ENCODE results near the gene GNAO1.

The GNAO1 gene

GRCh38 chr16:56282451-56282850 lies 91.2 kb downstream of the GNAO1 start:
- TF ChIP-seq, protein P1, sequence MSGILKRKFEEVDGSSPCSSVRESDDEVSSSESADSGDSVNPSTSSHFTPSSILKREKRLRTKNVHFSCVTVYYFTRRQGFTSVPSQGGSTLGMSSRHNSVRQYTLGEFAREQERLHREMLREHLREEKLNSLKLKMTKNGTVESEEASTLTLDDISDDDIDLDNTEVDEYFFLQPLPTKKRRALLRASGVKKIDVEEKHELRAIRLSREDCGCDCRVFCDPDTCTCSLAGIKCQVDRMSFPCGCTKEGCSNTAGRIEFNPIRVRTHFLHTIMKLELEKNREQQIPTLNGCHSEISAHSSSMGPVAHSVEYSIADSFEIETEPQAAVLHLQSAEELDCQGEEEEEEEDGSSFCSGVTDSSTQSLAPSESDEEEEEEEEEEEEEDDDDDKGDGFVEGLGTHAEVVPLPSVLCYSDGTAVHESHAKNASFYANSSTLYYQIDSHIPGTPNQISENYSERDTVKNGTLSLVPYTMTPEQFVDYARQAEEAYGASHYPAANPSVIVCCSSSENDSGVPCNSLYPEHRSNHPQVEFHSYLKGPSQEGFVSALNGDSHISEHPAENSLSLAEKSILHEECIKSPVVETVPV (CRISPR knock-in tag; IDR thresholded peaks at IDR 0.05), result no peak
- TF ChIP-seq BACH2 (CRISPR knock-in tag; IDR thresholded peaks at IDR 0.05; ENCODE audit: borderline replicate concordance), result no peak
- no peak for TF ChIP-seq ESRRG (CRISPR knock-in tag; IDR thresholded peaks at IDR 0.05)
- TF ChIP-seq RARB (CRISPR knock-in tag; IDR thresholded peaks at IDR 0.05), result no peak
- TF ChIP-seq OSR1 (CRISPR knock-in tag; IDR thresholded peaks at IDR 0.05), result no peak
- no peak for TF ChIP-seq TOX (CRISPR knock-in tag; IDR thresholded peaks at IDR 0.05; ENCODE audit: borderline replicate concordance)
- TF ChIP-seq ZFP3 (CRISPR knock-in tag; IDR thresholded peaks at IDR 0.05), result no peak
- no peak for TF ChIP-seq ZFP30 (CRISPR knock-in tag; IDR thresholded peaks at IDR 0.05)
- TF ChIP-seq GLIS3 (CRISPR knock-in tag; IDR thresholded peaks at IDR 0.05), result no peak
- no peak for TF ChIP-seq ZC3H10 (CRISPR knock-in tag; IDR thresholded peaks at IDR 0.05)
- TF ChIP-seq, protein P2, sequence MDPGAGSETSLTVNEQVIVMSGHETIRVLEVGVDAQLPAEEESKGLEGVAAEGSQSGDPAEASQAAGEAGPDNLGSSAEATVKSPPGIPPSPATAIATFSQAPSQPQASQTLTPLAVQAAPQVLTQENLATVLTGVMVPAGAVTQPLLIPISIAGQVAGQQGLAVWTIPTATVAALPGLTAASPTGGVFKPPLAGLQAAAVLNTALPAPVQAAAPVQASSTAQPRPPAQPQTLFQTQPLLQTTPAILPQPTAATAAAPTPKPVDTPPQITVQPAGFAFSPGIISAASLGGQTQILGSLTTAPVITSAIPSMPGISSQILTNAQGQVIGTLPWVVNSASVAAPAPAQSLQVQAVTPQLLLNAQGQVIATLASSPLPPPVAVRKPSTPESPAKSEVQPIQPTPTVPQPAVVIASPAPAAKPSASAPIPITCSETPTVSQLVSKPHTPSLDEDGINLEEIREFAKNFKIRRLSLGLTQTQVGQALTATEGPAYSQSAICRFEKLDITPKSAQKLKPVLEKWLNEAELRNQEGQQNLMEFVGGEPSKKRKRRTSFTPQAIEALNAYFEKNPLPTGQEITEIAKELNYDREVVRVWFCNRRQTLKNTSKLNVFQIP (CRISPR knock-in tag; IDR thresholded peaks at IDR 0.05; ENCODE audit: borderline replicate concordance, low read depth), result no peak
- ATAC-seq, result no peak

GRCh38 chr16:56284521-56284920 lies 93.2 kb downstream of the GNAO1 start:
- no peak for TF ChIP-seq ZFP3 (CRISPR knock-in tag; IDR thresholded peaks at IDR 0.05)
- no peak for TF ChIP-seq TCF4 (CRISPR knock-in tag; IDR thresholded peaks at IDR 0.05; ENCODE audit: borderline replicate concordance)
- TF ChIP-seq ZFP30 (CRISPR knock-in tag; IDR thresholded peaks at IDR 0.05), result no peak
- TF ChIP-seq PATZ1 (CRISPR knock-in tag; IDR thresholded peaks at IDR 0.05; ENCODE audit: borderline replicate concordance), result no peak
- TF ChIP-seq, protein P2 (CRISPR knock-in tag; IDR thresholded peaks at IDR 0.05; ENCODE audit: borderline replicate concordance, low read depth), result no peak
- no peak for TF ChIP-seq ZNF8 (CRISPR knock-in tag; IDR thresholded peaks at IDR 0.05)
- TF ChIP-seq, protein P1 (CRISPR knock-in tag; IDR thresholded peaks at IDR 0.05), result no peak
- TF ChIP-seq OSR1 (CRISPR knock-in tag; IDR thresholded peaks at IDR 0.05), result no peak
- no peak for ATAC-seq

DNA sequence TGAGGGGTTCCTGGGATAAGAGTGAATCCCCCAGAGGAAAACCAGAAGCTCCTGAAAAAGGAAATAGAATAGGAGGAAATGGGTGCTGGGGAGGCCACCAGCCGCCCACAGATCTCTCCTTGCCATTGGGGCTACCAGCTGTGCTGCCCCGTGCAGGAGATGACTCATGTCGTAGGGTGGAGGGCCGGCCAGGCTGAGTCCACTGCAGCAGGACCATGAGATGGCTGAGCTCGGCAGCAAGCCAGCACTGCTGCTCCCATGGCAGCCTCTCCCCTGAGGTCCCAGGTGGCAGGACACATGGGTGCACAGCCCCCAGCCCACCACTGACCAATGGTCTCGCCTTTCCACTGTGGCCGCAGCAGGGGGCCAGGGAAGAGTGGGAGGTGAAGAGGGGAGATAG lies 95.5 kb downstream of the GNAO1 start:
- ATAC-seq, result no peak
- TF ChIP-seq ARNTL (CRISPR knock-in tag; IDR thresholded peaks at IDR 0.05; ENCODE audit: borderline replicate concordance, low read depth) (no peak), ZNF565 (CRISPR knock-in tag; conservative IDR thresholded peaks at IDR 0.05; ENCODE audit: low read depth) (no peak), TOX (CRISPR knock-in tag; IDR thresholded peaks at IDR 0.05; ENCODE audit: borderline replicate concordance) (no peak), SNAI2 (CRISPR knock-in tag; IDR thresholded peaks at IDR 0.05) (no peak), ISL1 (CRISPR knock-in tag; IDR thresholded peaks at IDR 0.05) (no peak), CSDC2 (CRISPR knock-in tag; IDR thresholded peaks at IDR 0.05) (no peak), RARB (CRISPR knock-in tag; IDR thresholded peaks at IDR 0.05) (no peak), PPARA (CRISPR knock-in tag; IDR thresholded peaks at IDR 0.05; ENCODE audit: borderline replicate concordance) (no peak), ZNF70 (CRISPR knock-in tag; IDR thresholded peaks at IDR 0.05) (no peak), CREB5 (CRISPR knock-in tag; IDR thresholded peaks at IDR 0.05; ENCODE audit: low read depth) (no peak), ZNF8 (CRISPR knock-in tag; IDR thresholded peaks at IDR 0.05) (no peak), GLIS3 (CRISPR knock-in tag; IDR thresholded peaks at IDR 0.05) (no peak), ZFP30 (CRISPR knock-in tag; IDR thresholded peaks at IDR 0.05) (no peak), ZC3H10 (CRISPR knock-in tag; IDR thresholded peaks at IDR 0.05) (no peak)
- TF ChIP-seq, protein P1 (CRISPR knock-in tag; IDR thresholded peaks at IDR 0.05), result no peak
